Hepatocyte (in vitro differentiated cells): Measurements from ENCODE around the gene LRBA.

Experiments used
- EZH2phosphoT487 ChIP-seq: fragments of 200-600 bp; sonication (generic); IDR thresholded peaks from one replicate; pipeline ENCODE4 v1.6.1; 2018; ENCODE audit warnings: antibody characterized with exemption, mild to moderate bottlenecking, low read depth, moderate library complexity; ENCODE audit not compliant: unreplicated experiment, severe bottlenecking
- TF ChIP-seq, protein P1 (sequence below): fragments of 200-600 bp; sonication (generic); IDR thresholded peaks from 2 replicates; pipeline ENCODE4 v1.5.1; 2016; ENCODE audit warnings: antibody characterized with exemption, mild to moderate bottlenecking; ENCODE audit not compliant: poor library complexity

DNA sequence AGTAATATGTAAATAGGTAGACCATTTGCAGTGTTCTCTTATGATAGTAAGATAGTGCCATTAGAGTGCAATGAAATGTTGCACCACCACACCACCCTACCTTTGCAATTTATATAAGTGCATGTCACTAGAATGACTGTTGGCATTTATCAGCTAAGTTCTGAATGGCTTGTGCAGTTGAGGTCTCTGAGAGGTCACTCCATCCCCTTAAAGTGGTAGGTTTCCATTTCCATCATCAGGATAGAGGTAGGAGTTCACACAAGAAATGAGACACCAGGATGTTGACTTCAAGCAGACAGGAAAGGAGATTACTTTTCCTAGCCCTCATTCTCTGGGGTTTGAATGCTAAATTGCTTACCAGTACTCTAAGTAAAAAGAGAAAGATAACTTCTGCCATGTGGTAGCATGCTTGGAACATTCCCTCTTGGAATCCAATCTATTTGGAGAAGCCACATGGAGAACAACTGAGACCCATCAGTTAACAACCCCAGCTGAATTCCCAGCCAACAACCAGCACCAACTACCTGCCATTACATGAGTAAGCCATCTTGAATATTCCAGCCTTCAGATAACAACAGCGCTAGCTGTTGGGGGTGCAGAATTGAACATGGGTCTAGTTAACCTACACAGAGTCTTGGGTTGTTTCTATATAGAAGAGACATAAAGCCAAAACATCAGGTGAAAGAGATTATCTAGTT, 6.7 kb upstream of the LRBA start:
- TF ChIP-seq, protein P1, sequence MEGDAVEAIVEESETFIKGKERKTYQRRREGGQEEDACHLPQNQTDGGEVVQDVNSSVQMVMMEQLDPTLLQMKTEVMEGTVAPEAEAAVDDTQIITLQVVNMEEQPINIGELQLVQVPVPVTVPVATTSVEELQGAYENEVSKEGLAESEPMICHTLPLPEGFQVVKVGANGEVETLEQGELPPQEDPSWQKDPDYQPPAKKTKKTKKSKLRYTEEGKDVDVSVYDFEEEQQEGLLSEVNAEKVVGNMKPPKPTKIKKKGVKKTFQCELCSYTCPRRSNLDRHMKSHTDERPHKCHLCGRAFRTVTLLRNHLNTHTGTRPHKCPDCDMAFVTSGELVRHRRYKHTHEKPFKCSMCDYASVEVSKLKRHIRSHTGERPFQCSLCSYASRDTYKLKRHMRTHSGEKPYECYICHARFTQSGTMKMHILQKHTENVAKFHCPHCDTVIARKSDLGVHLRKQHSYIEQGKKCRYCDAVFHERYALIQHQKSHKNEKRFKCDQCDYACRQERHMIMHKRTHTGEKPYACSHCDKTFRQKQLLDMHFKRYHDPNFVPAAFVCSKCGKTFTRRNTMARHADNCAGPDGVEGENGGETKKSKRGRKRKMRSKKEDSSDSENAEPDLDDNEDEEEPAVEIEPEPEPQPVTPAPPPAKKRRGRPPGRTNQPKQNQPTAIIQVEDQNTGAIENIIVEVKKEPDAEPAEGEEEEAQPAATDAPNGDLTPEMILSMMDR: no peak
- no peak for TF ChIP-seq EZH2phosphoT487
